Measurements from ENCODE around the gene KIAA1191. TPM values are rescaled to one million over a fixed set of nuclear protein-coding genes. Genes with fewer than 3 reads are reported as not detected.
"Not testable (repeated sequence)": the region's sequence is repeated elsewhere in the genome, so short reads cannot be mapped to it uniquely, and the experiment has no call there.

The KIAA1191 gene
- total RNA-seq, 1 donor from 2014 or later: 90.1 TPM

GRCh38 chr5:176317534-176318374 is 43.8 kb downstream of the KIAA1191 start:
- H3K4me3 ChIP-seq (ENCODE audit: low read depth, low read length): no peak overlapping the region
- DNase-seq (ENCODE audit: low read depth): no peak
- TF ChIP-seq, protein P1, sequence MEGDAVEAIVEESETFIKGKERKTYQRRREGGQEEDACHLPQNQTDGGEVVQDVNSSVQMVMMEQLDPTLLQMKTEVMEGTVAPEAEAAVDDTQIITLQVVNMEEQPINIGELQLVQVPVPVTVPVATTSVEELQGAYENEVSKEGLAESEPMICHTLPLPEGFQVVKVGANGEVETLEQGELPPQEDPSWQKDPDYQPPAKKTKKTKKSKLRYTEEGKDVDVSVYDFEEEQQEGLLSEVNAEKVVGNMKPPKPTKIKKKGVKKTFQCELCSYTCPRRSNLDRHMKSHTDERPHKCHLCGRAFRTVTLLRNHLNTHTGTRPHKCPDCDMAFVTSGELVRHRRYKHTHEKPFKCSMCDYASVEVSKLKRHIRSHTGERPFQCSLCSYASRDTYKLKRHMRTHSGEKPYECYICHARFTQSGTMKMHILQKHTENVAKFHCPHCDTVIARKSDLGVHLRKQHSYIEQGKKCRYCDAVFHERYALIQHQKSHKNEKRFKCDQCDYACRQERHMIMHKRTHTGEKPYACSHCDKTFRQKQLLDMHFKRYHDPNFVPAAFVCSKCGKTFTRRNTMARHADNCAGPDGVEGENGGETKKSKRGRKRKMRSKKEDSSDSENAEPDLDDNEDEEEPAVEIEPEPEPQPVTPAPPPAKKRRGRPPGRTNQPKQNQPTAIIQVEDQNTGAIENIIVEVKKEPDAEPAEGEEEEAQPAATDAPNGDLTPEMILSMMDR (conservative IDR thresholded peaks at IDR 0.05; ENCODE audit: low read depth, low read length): no peak

DNA sequence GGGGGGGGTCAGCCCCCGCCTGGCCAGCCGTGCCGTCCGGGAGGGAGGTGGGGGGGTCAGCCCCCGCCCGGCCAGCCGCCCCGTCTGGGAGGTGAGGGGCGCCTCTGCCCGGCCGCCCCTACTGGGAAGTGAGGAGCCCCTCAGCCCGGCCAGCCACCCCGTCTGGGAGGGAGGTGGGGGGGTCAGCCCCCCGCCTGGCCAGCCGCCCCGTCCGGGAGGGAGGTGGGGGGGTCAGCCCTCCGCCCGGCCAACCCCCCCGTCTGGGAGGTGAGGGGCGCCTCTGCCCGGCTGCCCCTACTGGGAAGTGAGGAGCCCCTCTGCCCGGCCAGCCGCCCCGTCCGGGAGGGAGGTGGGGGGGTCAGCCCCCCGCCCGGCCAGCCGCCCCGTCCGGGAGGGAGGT is 56.2 kb downstream of the KIAA1191 start:
- H3K4me3 ChIP-seq (ENCODE audit: low read depth, low read length); DNase-seq (ENCODE audit: low read depth): not testable (repeated sequence)

Other genes starting within 250 kb of the KIAA1191 start
- gene SIMC1, start 123.3 kb downstream of the KIAA1191 start, total RNA-seq: 10.5 and 12.2 TPM in 2 replicates
- gene ARL10, start 3.7 kb upstream of the KIAA1191 start, total RNA-seq: 2.9 and 3.4 TPM in 2 replicates
- 23.5 and 42.7 TPM in 2 replicates for gene NOP16, start 26.8 kb upstream of the KIAA1191 start, total RNA-seq
- 118 and 123 TPM in 2 replicates for gene HIGD2A, start 27.0 kb upstream of the KIAA1191 start, total RNA-seq
- gene CLTB, start 54.8 kb upstream of the KIAA1191 start, total RNA-seq: 149 and 152 TPM in 2 replicates
- gene FAF2, start 86.6 kb upstream of the KIAA1191 start, total RNA-seq: 32.9 and 35.7 TPM in 2 replicates
- gene RNF44, start 175.6 kb upstream of the KIAA1191 start, total RNA-seq: 10.9 and 17.1 TPM in 2 replicates
- not detected in 2 replicates for gene CDHR2, start 187.6 kb upstream of the KIAA1191 start, total RNA-seq
- gene GPRIN1, start 248.4 kb upstream of the KIAA1191 start, total RNA-seq: 34.0 and 40.2 TPM in 2 replicates